ENCODE measurements around the gene PNPLA5. TPM values are rescaled to one million over a fixed set of nuclear protein-coding genes. Genes with fewer than 3 reads are reported as not detected.
"Not testable (repeated sequence)": the region's sequence is repeated elsewhere in the genome, so short reads cannot be mapped to it uniquely, and the experiment has no call there.

PNPLA5 gene
- total RNA-seq, 1 donor from 2014 or later = not detected

DNA sequence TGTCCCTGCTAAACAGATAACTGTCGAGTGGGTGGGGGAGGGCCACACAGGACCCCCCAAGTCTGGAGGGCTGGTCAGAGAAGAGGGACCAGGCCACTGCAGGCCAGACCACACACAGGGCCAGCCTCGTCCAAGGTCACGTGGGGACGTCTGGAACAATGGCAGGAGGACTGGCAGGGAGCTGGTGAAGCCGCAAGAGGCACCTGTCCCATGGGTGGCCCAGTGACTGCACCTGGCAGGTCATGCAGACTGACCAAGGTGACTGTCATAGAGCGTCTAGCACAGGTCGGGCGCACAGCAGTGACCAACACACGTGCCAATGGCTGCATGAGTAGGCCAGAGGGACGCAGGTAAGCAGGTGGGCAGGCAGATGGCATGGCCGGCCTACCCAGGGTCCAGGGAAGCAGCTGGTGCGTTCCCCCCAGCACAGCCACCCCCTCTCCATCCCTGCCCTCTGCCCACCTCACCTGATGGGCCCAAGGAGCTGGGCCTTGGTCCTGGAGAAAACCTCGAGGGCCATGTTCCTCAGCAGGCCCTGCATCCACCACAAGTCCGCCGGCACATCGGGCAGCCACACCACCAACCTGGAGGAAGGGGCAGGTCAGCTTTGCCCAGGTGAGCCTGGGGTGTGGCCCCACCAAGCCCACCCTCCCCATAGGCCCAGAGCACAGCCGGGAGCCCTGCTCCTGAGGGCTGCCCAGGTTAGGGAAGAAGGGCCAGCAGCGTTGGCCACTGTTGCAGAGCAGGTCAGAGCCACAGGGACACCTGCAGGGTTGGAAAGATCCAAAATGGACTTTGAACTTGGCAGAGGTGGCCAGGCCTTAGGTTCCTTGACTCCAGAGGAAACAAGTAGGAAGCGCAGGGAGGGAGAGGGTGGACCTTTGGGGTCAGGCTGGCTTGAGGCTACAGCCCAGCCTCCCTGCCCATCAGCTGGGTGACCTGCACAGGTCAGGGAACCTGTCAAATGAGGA, 10.4 kb downstream of the PNPLA5 start:
- peak; percentile 33 for DNase-seq (ENCODE audit: low spot score)

DNA sequence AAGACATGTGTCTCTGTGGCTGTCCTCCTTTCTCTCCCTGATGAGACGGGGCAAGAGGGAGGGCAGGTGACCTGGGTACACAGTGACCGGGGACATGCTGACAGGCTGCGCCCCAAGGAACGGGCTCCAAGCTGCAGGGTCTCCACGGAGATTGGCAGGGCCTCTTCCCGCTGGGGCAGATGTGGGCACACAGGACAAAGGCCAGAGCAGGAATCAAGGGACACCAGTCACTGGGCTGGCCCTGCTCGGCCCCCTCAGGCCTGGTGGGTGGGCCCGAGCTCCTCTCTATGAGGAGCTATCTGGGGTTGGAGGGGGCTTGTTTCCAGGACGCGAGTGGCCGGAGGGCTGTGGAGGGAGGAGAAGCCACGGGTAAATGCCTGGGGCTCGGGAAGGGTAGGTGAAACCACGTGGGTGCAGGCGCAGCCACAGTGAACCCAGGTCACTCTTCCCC, 11.2 kb downstream of the PNPLA5 start:
- no peak for DNase-seq (ENCODE audit: low spot score)

DNA sequence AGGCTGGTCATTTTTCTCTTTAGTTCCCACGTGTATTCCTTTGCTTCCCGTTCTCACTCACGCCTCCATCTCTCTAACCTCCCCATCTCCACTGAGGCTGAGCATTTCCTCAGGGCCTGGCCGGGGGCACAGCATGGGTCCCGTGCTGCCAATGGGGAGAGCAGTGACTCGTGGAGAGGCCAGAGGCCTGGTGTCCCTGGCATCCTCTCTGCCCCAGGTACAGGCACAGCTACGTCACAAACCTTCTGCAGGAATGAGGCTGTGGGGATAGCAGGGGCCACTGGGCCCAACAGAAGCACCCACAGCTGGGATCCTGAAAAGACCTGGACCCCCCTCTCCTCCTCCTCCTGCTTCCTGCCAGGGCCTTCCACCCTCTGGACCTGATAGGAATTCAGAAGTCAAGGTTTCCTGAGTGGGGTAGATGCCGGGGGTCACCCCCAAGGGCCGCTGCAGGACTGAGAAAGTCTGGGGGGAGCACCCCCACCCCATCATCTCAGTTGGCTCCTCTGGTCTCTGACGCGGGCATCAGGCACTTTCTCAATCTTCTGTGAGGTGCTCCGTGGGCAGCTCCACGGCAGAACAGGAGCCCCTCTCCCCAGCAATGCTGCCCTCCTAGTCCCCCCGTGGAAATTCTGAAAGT, 11.8 kb downstream of the PNPLA5 start:
- DNase-seq (ENCODE audit: low spot score) = no peak

DNA sequence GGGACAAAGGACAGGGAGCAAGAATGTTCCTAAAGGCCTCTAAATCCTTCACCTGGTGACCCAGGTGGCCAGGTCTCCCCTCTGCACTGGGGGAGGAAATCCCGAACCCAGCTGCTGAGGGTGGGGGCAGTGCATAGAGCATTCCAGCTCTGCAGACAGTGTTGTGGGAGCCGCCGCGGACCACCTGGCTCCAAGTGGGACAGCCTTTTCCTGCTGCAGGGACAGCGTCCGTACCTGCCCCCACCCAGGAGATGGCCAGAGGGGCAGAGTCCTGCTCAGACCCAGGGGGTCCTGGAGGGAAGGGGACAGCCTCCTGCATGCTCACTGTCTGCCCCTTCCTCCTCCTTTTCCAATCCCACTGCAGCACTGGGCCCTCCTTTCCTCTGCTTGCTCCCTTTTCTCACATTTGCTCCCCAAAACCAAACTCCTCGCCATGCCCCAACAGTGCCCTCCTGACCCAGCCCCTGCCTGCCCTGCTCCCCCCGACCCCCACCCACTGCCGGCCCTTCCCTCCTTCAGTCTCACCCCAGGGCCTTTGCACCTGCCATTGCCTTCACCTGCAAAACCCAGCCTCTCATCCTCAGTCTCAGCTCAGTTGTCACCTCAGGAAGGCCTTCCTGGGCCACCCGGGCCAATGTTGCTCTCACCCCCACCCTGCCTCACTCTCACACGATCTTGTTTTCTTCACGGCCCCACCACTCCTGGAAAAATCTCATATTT, 12.8 kb downstream of the PNPLA5 start:
- DNase-seq (ENCODE audit: low spot score) = no peak

DNA sequence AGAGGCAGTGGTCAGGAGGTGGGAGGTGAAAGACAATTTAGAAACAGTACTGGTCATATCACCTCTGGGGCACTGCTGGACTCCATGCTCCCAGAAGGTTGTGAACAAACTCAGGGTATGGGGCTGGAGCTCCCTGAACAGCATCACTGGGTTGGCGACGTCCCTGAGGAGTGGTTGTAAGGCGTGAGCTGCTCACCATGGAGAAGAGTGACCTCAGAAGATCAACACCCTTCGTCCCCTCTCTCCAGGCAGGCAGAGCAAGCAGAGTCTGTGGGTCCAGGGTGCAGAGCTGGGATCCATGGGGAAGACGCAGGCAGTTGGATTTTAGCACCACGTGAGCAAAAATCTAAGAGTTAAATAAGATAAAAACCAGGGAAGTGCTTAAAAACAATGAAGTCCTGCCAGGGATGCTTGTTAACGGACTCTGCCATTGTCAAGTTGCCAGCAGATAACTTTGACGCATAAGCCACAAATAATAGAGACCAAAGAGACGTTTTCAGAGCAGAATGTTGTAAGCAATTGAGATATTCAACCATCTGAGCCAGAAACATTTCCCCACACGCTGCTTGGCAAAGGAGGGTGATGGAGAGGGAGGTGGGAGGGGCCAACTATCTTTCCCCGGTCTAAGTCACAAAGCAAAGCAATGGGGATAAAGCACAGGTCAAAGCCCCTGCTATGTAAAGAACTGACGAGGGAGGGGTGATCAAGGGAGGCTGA, 13.6 kb downstream of the PNPLA5 start:
- no peak for DNase-seq (ENCODE audit: low spot score)

- DNase-seq (ENCODE audit: low spot score) = no peak
These were observed 14.8 kb downstream of the PNPLA5 start for GRCh38 chr22:43876866-43877509.

GRCh38 chr22:43869799-43870198, 22.0 kb downstream of the PNPLA5 start:
- DNase-seq (ENCODE audit: low spot score) = no peak

DNA sequence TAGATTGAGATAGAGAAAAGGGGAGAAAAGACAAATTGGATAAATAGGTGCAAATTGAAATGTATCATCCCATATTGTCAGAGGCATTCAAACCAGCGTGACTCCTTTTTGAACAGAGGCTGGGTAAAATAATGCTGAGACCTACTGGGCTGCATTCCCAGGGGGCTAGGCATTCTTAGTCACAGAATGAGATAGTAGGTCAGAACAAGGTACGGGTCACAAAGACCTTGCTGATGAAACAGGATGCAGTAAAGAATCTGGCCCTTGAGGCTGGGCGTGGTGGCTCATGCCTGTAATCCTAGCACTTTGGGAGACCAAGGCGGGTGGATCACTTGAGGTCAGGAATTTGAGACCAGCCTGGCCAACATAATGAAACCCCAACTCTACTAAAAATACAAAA, 22.8 kb downstream of the PNPLA5 start:
- DNase-seq (ENCODE audit: low spot score) = not testable (repeated sequence)

DNA sequence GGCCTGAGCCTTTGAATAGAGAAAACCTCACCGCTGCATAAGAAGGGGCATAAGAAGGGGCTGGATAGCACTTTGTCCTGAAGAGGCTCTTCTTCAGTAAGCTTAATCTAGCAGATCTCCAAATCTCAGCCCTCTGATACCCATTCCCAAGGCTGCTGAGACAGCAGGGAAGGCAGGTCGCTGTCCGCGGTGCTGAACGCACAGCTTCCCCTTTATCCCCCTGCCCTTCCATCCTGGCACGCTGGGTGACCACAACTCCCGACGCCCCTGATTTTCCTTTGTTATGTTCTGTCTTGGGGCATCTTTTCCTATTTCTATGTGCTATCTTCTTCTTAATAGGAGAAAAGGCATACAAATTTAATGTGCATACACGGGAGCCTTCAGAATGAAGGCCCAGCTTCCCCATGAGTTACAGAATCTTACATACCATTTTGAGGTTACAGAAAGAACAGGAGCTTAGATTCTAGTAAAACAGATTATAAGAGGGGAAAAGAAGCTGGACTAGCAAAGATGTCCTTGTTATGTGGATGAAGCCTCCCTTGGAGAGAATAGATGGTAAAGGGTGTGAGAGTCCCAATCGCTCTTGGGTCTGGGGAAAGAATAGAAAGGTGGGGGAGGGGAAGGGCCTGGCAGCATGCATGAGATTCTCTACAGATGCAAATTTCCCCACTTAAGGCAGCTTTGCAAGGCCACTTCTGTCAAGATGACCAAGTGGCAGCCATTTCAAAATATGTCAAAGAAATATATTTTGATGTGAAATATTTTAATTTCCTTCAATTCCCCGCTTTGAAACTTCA, 23.8 kb downstream of the PNPLA5 start:
- DNase-seq (ENCODE audit: low spot score) = peak; percentile 60

- no peak for DNase-seq (ENCODE audit: low spot score)
These were observed 29.0 kb downstream of the PNPLA5 start for GRCh38 chr22:43862882-43863202.

DNA sequence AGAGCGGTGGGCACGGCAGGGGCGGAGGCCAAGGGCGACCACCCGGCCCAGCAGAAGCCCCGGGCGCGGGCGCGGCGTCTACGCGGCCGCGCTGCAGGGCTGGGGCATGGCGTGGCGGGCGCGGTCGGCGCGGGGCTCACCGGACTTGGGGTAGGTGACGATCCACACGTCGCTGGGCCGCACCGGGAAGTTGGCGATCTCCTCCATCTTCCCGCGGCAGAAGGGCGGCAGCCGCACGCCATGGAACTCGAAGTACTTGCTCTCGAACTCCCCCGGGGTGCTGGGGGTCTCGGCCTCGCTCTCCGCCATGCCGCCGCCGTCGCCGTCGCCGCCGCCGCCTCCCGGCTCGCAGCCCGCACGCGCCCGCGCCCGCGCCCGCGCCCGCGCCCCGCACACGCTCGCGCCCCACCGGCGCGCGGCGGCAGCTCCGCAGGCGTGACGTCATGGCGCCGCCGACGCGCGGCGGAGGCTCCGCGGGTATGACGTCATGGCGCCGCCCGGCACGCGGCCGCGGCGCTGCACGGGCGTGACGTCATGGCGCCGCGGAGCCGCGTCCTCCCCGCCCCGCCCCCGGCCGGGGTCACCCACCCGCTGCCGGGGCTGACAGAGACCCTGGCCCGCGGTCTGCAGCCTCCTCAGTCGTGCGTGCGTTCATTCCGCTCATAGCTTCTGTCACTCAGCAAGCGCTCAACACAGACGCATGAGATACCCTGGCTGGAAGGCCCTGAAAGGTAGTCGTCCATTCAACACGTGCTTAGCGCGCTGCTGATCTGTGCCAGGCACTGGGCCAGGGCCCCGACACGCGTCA, 29.5 kb downstream of the PNPLA5 start, which contains the start of gene SULT4A1:
Gene SULT4A1 (minus strand): TSS at position 440 of the 808 bp plus-strand sequence. CDS start 131 bp downstream, at position 309.
- no peak for DNase-seq (ENCODE audit: low spot score)

DNA sequence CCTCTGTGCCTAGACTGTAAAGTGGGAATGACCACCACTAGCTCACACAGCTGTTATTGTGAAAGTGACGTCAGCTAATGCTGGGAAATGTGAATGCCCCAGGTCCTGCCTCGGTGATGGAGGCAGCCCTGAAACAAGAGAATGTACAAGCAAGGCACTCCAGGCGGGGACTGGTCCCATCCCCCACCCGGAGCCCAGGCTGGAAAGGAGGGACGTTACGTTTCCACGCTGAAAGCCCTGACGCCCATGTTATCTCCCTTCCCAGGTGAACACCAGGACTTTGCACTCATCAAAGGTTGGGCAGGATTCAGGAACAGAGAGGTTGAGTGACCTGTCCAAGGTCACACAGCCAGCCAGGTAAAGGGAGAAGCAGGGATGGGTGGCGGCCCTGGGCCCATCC, 30.3 kb downstream of the PNPLA5 start:
- DNase-seq (ENCODE audit: low spot score) = no peak

GRCh38 chr22:43860831-43861230, 31.0 kb downstream of the PNPLA5 start:
- no peak for DNase-seq (ENCODE audit: low spot score)

DNA sequence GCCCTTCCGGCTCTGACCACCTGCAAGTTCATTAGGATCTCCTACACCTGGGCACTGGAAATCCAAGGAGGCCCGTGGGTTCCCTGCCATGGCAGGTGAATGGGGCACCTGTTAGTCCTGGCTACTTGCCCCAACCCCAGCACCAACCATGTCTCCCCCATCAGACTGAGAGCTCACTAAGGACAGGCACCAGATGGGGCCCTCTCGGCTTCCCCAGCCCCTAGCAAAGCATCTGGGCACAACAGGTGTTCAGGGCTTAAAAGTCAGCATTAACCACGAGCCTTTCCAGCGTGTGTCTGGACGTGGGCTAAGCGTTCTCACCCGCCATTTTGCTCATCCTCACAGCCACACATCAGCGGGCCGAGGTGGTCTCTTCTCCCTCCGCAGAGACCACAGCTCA, 31.7 kb downstream of the PNPLA5 start:
- DNase-seq (ENCODE audit: low spot score) = no peak

GRCh38 chr22:43859621-43860020, 32.2 kb downstream of the PNPLA5 start:
- no peak for DNase-seq (ENCODE audit: low spot score)

DNA sequence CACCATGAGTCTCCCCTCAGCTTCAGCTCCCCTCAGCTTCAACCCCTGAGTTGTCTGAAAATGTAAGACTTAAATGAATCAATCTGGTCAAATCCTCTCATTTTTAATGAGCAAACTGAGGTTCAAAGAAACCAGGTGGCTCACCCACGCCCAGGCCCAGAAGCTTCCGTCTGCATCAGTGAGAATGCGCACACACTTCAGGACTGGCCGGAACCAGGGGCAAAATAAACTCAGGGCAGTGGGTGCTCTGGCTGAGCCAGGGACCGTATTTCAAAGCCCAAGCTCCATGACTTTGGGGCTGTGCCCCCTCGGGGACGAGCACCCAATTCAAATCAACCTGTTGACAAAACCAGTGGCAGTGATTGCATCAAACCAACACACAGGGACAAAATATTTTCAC, 32.6 kb downstream of the PNPLA5 start:
- DNase-seq (ENCODE audit: low spot score) = no peak

- no peak for DNase-seq (ENCODE audit: low spot score)
These were observed 33.5 kb downstream of the PNPLA5 start for GRCh38 chr22:43858156-43858895.

- DNase-seq (ENCODE audit: low spot score) = no peak
These were observed 34.4 kb downstream of the PNPLA5 start for GRCh38 chr22:43857367-43857766.

DNA sequence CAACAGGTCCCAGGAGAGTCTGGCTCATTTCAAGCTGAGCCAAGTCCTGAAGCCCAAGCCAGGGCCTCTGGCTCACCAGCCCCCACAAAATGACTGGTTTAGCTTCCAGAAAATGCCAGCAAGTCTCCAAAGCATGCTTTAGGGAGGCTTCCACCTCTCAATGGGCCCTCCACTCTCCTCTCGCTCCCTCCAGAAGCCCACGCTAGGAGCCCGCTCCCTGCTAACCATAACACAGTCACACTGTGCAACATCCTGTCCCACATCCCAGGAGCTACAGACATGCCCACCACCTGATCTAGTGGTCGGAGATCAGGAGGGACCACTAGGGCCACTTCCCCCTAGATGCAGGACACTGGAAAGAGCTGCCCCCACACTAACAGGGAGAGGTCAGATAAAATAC, 36.4 kb downstream of the PNPLA5 start:
- DNase-seq (ENCODE audit: low spot score) = no peak

All from mucosa of gallbladder (tissue), 1 donor.